HepG2 (cell line): ENCODE measurements around the gene ST8SIA6. TPM values are rescaled to one million over a fixed set of nuclear protein-coding genes. Genes with fewer than 3 reads are reported as not detected.

Experiments
- ATAC-seq: fragments of 200-7000 bp; cut with Tn5 transposase; 3 replicates; pipeline ENCODE4 v1.9.1; 2020; ENCODE audit warnings: mild to moderate bottlenecking, moderate library complexity
- BruUV-seq: library from RNA; stranded (reverse); fragments of 400-500 nt; replicated peaks from 2 replicates; lab custom pipeline; 2021; lab: Mats Ljungman, UMichigan
- CTCF ChIA-PET: fragments of 300-600 bp; formaldehyde crosslinking; extraction: SDS; loops from one replicate; lab custom pipeline; 2021; ENCODE audit warnings: low total read pairs, inconsistent platforms, low intra/inter-chr PET ratio; lab: Yijun Ruan, JAX
- POLR2A ChIA-PET: fragments of 350-600 bp; sonication (Branson Sonifier 250); formaldehyde crosslinking; loops from one replicate; lab custom pipeline; 2020; ENCODE audit warnings: antibody characterized with exemption, inconsistent platforms; lab: Yijun Ruan, JAX
- DNase-seq: peaks from one replicate; pipeline ENCODE4 v3.0.0-alpha.2; 2015; ENCODE audit warnings: low spot score
- FAIRE-seq: peaks from 3 replicates; lab custom pipeline; 2011; peaks lifted over from hg19 to GRCh38; lab: Jason Lieb, UNC
- H2AFZ ChIP-seq: one replicate; pipeline ENCODE4 v1.6.1; 2011; ENCODE audit warnings: low read length, inconsistent platforms
- H3K27ac ChIP-seq: fragments of 300-600 bp; 3 replicates; pipeline ENCODE4 v1.8.0; 2011; ENCODE audit warnings: mixed run types, mild to moderate bottlenecking, mixed read lengths, low read length, inconsistent platforms; ENCODE audit not compliant: insufficient read depth; ENCODE audit errors: extremely low read length
- H3K27me3 ChIP-seq, 2 experiments: fragments of 200-600 bp in 1 of 2; 2 replicates in 1 of 2; 3 replicates in 1 of 2; pipeline versions ENCODE4 v1.6.0 to v1.8.0; 2011; ENCODE audit warnings: low read length in 2 of 2, mild to moderate bottlenecking in 2 of 2, moderate library complexity in 2 of 2, inconsistent platforms in 1 of 2; ENCODE audit not compliant: insufficient read depth in 2 of 2, control insufficient read depth in 1 of 2
- H3K36me3 ChIP-seq, 2 experiments: fragments of 200-600 bp in 1 of 2; replicated peaks in 1 of 2; 2 replicates in 1 of 2; 3 replicates in 1 of 2; pipeline versions ENCODE4 v1.5.1 to v1.8.0; 2011; ENCODE audit warnings: low read length in 2 of 2, inconsistent platforms in 1 of 2; ENCODE audit not compliant: insufficient read depth in 2 of 2, control insufficient read depth in 1 of 2
- H3K4me1 ChIP-seq: 2 replicates; pipeline ENCODE4 v1.5.1; 2012; ENCODE audit warnings: low read length, inconsistent platforms; ENCODE audit not compliant: insufficient read depth
- H3K4me2 ChIP-seq: 2 replicates; pipeline ENCODE4 v1.6.0; 2011; ENCODE audit warnings: low read depth, low read length, inconsistent platforms
- H3K4me3 ChIP-seq, 3 experiments: fragments of 200-600 bp in 1 of 3; sonication (generic), shearing (Covaris generic) in 1 of 3; replicated peaks in 1 of 3; 2 replicates each; pipeline ENCODE4 v1.5.1; 2011 to 2016; ENCODE audit warnings: low read length in 3 of 3, inconsistent platforms in 2 of 3, low read depth in 2 of 3, mild to moderate bottlenecking in 2 of 3, control low read depth in 1 of 3, mixed read lengths in 1 of 3; ENCODE audit not compliant: insufficient read depth in 1 of 3
- H3K79me2 ChIP-seq: one replicate; pipeline ENCODE4 v1.6.1; 2011; ENCODE audit warnings: low read length, inconsistent platforms; ENCODE audit not compliant: insufficient read depth
- H3K9ac ChIP-seq: 2 replicates; pipeline ENCODE4 v1.6.0; 2011; ENCODE audit warnings: mild to moderate bottlenecking, low read depth, low read length, inconsistent platforms; ENCODE audit not compliant: insufficient read depth
- H3K9me3 ChIP-seq: 2 replicates; pipeline ENCODE4 v1.5.1; 2012; ENCODE audit warnings: mild to moderate bottlenecking, low read length
- H4K20me1 ChIP-seq: 2 replicates; pipeline ENCODE4 v1.6.0; 2011; ENCODE audit warnings: inconsistent platforms, mild to moderate bottlenecking, low read length, moderate library complexity; ENCODE audit not compliant: insufficient read depth
- ATF7 ChIP-seq, 2 experiments: fragments of 450-650 bp in 1 of 2; sonication (generic) in 1 of 2; formaldehyde crosslinking in 1 of 2; IDR thresholded peaks; 2 replicates each; pipeline versions ENCODE4 v1.4.0 to v1.6.1; 2016 to 2020; ENCODE audit warnings: antibody characterized with exemption in 1 of 2, mild to moderate bottlenecking in 1 of 2, missing genetic modification reagents in 1 of 2
- CREM ChIP-seq, 2 experiments: sonication (generic) in 1 of 2; formaldehyde crosslinking in 1 of 2; IDR thresholded peaks; 2 replicates each; pipeline versions ENCODE4 v1.4.0 to v1.6.1; 2016 to 2020; ENCODE audit warnings: antibody characterized with exemption in 1 of 2, mild to moderate bottlenecking in 1 of 2, missing genetic modification reagents in 1 of 2
- EP300 ChIP-seq, 3 experiments: sonication (generic) in 1 of 3; formaldehyde crosslinking in 1 of 3; IDR thresholded peaks; 2 replicates each; pipeline versions ENCODE4 v1.5.1 to v1.6.1; 2011 to 2020; ENCODE audit warnings: low read depth in 2 of 3, low read length in 2 of 3, borderline replicate concordance in 1 of 3, improper control_type of control experiment in 1 of 3, mild to moderate bottlenecking in 1 of 3, missing genetic modification reagents in 1 of 3, moderate library complexity in 1 of 3
- FOXP1 ChIP-seq, 2 experiments: fragments of 450-650 bp in 1 of 2; IDR thresholded peaks; 2 replicates each; pipeline ENCODE4 v1.6.1; 2017 to 2018; ENCODE audit warnings: antibody characterized with exemption in 1 of 2
- GFI1 ChIP-seq: sonication (generic); formaldehyde crosslinking; IDR thresholded peaks from 2 replicates; pipeline ENCODE4 v1.5.0; 2020; ENCODE audit warnings: missing genetic modification reagents, mild to moderate bottlenecking, borderline replicate concordance
- HCFC1 ChIP-seq: fragments of 150-350 bp; IDR thresholded peaks from 2 replicates; pipeline ENCODE4 v1.6.1; 2014; ENCODE audit warnings: low read depth, low read length
- JUND ChIP-seq: sonication (generic); formaldehyde crosslinking; IDR thresholded peaks from 2 replicates; pipeline ENCODE4 v1.8.0; 2022; ENCODE audit warnings: mild to moderate bottlenecking, missing genetic modification reagents
- KLF9 ChIP-seq: IDR thresholded peaks from 2 replicates; pipeline ENCODE4 v1.6.1; 2016; ENCODE audit warnings: low read depth
- SNAPC2 ChIP-seq: sonication (generic); formaldehyde crosslinking; IDR thresholded peaks from 2 replicates; pipeline ENCODE4 v1.8.1; 2022; ENCODE audit warnings: mild to moderate bottlenecking, missing genetic modification reagents
- ZNF121 ChIP-seq: sonication (generic); formaldehyde crosslinking; IDR thresholded peaks from 2 replicates; pipeline ENCODE4 v1.5.0; 2020; ENCODE audit warnings: mild to moderate bottlenecking, missing genetic modification reagents
- ZNF124 ChIP-seq: sonication (generic); formaldehyde crosslinking; IDR thresholded peaks from 2 replicates; pipeline ENCODE4 v1.4.0; 2020; ENCODE audit warnings: missing genetic modification reagents
- ZNF562 ChIP-seq: sonication (generic); formaldehyde crosslinking; IDR thresholded peaks from 2 replicates; pipeline ENCODE4 v1.8.0; 2022; ENCODE audit warnings: missing genetic modification reagents, borderline replicate concordance
- ZNF646 ChIP-seq: sonication (generic); formaldehyde crosslinking; IDR thresholded peaks from 2 replicates; pipeline ENCODE4 v1.9.0; 2021; ENCODE audit warnings: mild to moderate bottlenecking, missing genetic modification reagents
- ZNF652 ChIP-seq: IDR thresholded peaks from 2 replicates; pipeline ENCODE4 v1.6.1; 2016; ENCODE audit warnings: low read depth, borderline replicate concordance
- WGBS: methylation state at CpG from one replicate; pipeline ENCODE4 v1.1.6; 2017; ENCODE audit warnings: low lambda C conversion rate; 5-methylcytosine and 5-hydroxymethylcytosine counted together
- in situ Hi-C: cut with HindIII; loops from 2 replicates; pipeline ENCODE4 v1.10.0; 2017; ENCODE audit warnings: low pct_unique_long_range_greater_than_20kb; ENCODE audit not compliant: extremely low pct_ligation_motif_present
- intact Hi-C: fragments of 100-400 bp; cut with micrococcal nuclease; formaldehyde crosslinking; loops from one replicate; pipeline ENCODE4 v1.10.0; 2022; ENCODE audit not compliant: unreplicated experiment
- polyA plus RNA-seq, 8 experiments: library from polyadenylated mRNA; depleted of rRNA in 3 of 8; stranded (reverse) in 7 of 8; unstranded in 1 of 8; fragments of >200 nt; fragmentation: Illumina TruSeq in 4 of 8; extraction: Trizol in 4 of 8; gene quantifications; 2 replicates each; pipeline versions ENCODE4 v1.2.1 to v1.2.3, GENCODE V29; 2011 to 2016; ENCODE audit warnings: low read depth in 4 of 8, missing spikeins in 1 of 8, mixed read lengths in 1 of 8; ENCODE audit not compliant: insufficient read depth in 1 of 8
- total RNA-seq, 5 experiments: library from RNA; depleted of rRNA; stranded (reverse); fragments of >200 nt; fragmentation: Illumina TruSeq; extraction: Trizol; gene quantifications; 2 replicates each; pipeline ENCODE4 v1.2.3, GENCODE V29; 2016; ENCODE audit warnings: low read depth in 1 of 5

The ST8SIA6 gene
- total and polyA plus RNA-seq, 2 of the 13 experiments (the other 11 are each of a cell fraction or from before 2014, with no cell fraction given), result not detected

- Histone ChIP-seq H3K79me2 (no peaks in the 10 kb centered on the region), H3K27ac (no peak overlapping the region), H3K4me1 (no peaks in the 10 kb centered on the region), H3K27me3 (peaks cover 0 to 4% of the 10 kb centered on the region in 2 experiments; a peak in 1 of 5 replicates), H3K4me2 (no peak overlapping the region), H2AFZ (no peak overlapping the region), H3K9ac (no peak overlapping the region), H3K36me3 (no peaks in the 10 kb centered on the region), H3K4me3 (no peak overlapping the region), H3K9me3 (peaks cover 7% of the 10 kb centered on the region; the same call in 1 of the 2 replicates), H4K20me1 (no peaks in the 10 kb centered on the region)
- no peak for DNase-seq
- no peak for TF ChIP-seq CREM (IDR thresholded peaks at IDR 0.05)
- TF ChIP-seq CREM (CRISPR knock-in tag; IDR thresholded peaks at IDR 0.05), result no peak
- no peak for TF ChIP-seq SNAPC2 (CRISPR knock-in tag)
- TF ChIP-seq FOXP1 (IDR thresholded peaks at IDR 0.05), result no peak
- TF ChIP-seq FOXP1 (CRISPR knock-in tag; IDR thresholded peaks at IDR 0.05), result no peak
- no peak for TF ChIP-seq JUND (CRISPR knock-in tag)
- TF ChIP-seq ZNF562 (CRISPR knock-in tag), result no peak
- TF ChIP-seq KLF9 (CRISPR knock-in tag), result no peak
- no peak for TF ChIP-seq ZNF652 (CRISPR knock-in tag)
- no peak for TF ChIP-seq ZNF646 (CRISPR knock-in tag)
- TF ChIP-seq ZNF124, result no peak
- TF ChIP-seq HCFC1, result no peak
- TF ChIP-seq ATF7 (IDR thresholded peaks at IDR 0.05), result no peak
- TF ChIP-seq ATF7 (CRISPR knock-in tag; IDR thresholded peaks at IDR 0.05), result no peak
- no peak for TF ChIP-seq ZNF121
- TF ChIP-seq EP300 (IDR thresholded peaks at IDR 0.05; ENCODE audit: low read depth in 2 of 2, low read length in 2 of 2), result no peak
- no peak for TF ChIP-seq EP300 (CRISPR knock-in tag; IDR thresholded peaks at IDR 0.05; ENCODE audit: borderline replicate concordance)
- TF ChIP-seq GFI1, result no peak
- intact Hi-C loops, result no loop called here
- BruUV-seq, result no TSS peak
- ChIA-PET POLR2A (no interaction called here), CTCF (no interaction called here)
- ATAC-seq, result no peak
- in situ Hi-C loops, result no loop called here
- 10% methylated on average over 11 of the region's 11 CpGs for WGBS
- no peak for FAIRE-seq
Observed at GRCh38 chr10:17473228-17473950, 19.0 kb upstream of the ST8SIA6 start.
